ENCODE measurements around the gene ARHGAP6.

DNA sequence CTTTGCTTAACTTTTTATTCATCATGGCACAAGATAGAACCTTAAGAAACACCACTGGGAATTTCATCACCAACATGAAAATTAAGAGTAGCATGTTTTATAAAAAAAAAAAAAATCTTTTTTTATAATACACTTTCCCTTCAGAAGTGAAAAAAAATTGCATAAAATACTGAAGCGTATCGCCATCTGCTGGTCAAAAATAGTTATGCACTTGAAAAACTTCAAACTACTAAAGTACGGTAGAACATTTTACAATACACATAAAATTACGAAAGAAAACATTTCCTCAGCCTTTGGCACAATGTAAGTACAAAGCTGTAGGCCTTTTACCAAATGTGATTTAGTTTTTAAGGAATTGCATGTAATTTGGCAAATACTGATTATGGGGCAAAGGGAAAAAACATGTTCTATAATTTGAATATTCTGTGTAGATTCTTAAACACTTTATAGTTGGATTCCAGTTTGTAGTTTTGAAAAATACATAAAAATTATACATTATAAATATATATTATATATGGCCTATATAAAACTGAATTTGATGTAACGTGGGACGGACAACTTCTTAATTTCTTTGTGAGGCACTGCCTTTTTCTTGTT, 528.1 kb downstream of the ARHGAP6 start:
- TF ChIP-seq, protein P1, sequence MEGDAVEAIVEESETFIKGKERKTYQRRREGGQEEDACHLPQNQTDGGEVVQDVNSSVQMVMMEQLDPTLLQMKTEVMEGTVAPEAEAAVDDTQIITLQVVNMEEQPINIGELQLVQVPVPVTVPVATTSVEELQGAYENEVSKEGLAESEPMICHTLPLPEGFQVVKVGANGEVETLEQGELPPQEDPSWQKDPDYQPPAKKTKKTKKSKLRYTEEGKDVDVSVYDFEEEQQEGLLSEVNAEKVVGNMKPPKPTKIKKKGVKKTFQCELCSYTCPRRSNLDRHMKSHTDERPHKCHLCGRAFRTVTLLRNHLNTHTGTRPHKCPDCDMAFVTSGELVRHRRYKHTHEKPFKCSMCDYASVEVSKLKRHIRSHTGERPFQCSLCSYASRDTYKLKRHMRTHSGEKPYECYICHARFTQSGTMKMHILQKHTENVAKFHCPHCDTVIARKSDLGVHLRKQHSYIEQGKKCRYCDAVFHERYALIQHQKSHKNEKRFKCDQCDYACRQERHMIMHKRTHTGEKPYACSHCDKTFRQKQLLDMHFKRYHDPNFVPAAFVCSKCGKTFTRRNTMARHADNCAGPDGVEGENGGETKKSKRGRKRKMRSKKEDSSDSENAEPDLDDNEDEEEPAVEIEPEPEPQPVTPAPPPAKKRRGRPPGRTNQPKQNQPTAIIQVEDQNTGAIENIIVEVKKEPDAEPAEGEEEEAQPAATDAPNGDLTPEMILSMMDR (IDR thresholded peaks at IDR 0.05; ENCODE audit: insufficient read depth, low read length), result peak; percentile 6
- no peak for TF ChIP-seq GABPA (IDR thresholded peaks at IDR 0.05; ENCODE audit: low read depth)
- no peak for TF ChIP-seq POLR2AphosphoS5 (IDR thresholded peaks at IDR 0.05; ENCODE audit: low read depth)

Data from HL-60 (cell line).